HG02798 (cell line): ENCODE measurements around the gene RTL9.

ENCODE experiments used
- ATAC-seq: cut with Tn5 transposase; IDR thresholded peaks from one replicate; pipeline ENCODE4 v1.9.1; 2021; ENCODE audit warnings: mild to moderate bottlenecking; ENCODE audit not compliant: unreplicated experiment, poor library complexity

The RTL9 gene

DNA sequence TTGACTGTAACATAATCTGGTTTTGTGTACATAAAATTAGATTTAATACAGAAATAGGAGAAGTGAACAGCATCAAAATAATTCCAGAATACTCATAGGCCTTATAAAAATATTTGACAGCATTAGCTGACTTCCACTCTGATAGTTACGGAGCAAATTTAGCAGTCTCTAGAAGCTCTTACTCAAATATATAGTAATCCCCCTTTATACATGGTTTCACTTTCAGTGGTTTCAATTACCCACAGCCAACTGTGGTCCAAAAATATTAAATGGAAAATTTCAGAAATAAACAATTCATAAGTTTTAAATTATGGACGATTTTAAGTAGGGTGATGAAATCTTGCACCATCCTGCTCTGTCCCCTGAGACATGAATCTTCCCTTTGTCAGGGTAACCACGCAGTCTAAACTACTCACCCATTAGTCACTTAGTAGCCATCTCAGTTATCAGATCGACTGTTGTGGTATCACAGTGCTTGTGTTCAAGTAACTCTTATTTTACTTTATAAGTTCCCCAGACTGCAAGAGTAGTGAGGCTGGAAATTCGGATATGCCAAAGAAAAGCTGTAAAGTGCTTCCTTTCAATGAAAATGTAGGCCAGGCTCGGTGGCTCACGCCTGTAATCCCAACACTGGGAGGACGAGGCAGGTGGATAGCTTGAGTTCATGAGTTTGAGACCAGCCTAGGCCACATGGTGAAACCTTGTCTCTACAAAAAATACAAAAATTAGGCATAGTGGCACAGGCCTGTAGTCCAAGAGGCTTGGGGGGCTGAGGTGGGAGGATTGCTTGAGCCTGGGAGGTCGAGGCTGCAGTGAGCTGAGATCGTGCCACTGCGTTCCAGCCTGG lies 17.2 kb upstream of the RTL9 start:
- ATAC-seq: peak; percentile 80

DNA sequence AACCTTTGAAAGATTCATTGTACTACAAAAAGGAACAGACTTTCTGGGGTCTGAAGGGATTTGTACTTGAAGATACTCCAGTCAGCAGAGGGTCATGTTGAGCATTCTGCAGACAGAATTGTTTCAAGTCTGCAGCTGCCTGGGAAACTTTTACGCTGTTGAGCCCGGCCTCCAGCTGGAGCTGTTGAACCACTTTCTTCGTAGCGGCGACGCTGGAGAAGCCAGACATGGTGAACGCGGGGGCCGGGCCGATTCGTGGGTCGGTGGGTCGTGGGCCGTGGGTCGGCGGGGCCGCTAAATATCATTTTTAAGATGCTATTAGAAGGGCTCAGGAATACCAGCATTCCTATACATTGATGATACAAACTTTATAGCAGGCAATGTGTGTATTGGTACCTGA lies 12.0 kb upstream of the RTL9 start:
- no peak for ATAC-seq

DNA sequence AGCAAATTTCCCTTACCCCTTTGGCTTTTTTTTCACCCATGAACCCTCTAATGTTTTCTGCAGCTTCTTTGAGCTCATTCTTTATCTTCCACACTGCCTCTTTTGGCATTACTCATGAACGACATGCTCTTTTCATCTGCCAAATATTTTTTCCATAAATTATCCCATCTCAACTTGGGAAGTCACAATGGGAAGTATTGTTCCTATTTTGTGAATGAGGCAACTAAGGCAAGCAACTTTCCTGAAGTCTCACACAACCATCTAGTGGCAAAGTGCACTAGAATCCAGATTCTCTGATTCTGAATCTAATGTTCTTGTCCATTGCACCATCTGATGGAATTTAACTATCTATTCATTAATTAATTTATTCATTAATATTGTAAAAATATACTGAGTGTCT lies 625 bp downstream of the RTL9 start:
- ATAC-seq: no peak

DNA sequence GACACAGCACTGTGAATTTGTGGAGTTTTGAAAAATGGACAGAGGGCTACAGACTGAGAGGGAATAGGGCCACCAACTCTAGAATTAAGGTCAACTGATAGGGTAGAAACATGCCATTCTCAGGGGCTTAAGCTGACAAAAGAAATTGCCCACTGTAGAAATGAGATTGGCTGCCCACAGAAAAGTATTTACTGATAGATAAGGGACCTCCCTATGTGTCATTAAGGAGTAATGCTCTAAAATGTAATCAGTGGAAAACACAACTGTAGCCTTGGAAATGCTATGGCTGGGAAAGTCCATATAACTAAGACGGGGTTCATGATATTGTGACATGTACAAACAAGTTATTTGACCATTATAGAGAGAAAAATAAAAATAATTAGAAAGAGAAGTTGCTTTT lies 4.6 kb downstream of the RTL9 start:
- no peak for ATAC-seq

DNA sequence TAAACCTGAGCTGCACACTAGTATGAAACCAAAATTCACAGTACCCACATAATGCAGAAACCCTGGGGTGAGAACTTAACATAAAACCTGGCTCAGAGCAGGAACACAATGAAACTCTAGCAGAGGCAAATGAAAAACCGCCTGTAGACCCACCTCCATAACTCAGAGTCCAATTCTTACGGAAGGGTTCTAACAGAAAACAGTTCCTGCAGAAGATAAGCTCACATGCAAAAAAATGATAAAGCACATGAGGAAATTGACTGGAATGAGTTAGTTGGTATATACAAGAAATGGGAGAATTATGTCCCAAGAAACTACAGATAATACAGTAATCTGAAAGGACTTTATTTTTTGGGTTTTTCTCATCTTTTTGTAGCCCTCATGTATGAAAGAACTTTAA lies 14.7 kb downstream of the RTL9 start:
- no peak for ATAC-seq

DNA sequence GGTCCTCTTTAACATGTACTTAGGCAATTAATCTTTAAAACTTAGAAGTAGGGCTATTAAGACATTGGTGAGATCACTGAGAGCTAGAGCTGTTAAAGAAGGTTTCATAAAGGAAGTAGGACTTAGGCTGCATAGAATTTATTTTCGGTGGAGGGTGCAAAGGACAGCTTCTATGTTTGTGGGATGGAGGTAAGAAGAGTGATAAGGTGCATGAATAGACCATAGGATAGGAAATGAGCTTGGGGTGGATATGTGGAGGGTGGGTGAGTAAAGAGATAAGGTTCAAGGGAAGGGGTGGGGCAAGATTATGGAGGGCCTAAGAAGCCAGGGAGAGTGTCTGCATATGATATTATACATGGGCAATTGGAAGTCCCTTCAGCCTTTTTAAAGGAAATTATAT lies 15.9 kb downstream of the RTL9 start:
- ATAC-seq: peak; percentile 60

DNA sequence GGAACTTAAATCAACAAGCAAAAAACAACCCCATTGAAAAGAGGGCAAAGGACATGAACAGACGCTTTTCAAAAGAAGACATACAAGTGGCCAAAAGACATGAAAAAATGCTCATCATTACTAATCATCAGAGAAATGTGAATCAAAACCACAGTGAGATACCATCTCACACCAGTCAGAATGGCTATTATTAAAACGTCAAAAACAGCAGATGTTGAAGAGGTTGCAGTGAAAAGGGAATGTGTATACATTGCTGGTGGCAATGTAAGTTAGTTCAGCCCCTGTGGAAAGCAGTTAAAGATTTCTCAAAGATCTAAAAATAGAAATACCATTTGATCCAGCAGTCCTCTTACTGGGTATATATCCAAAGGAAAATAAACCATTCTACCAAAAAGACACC lies 22.6 kb downstream of the RTL9 start:
- no peak for ATAC-seq

DNA sequence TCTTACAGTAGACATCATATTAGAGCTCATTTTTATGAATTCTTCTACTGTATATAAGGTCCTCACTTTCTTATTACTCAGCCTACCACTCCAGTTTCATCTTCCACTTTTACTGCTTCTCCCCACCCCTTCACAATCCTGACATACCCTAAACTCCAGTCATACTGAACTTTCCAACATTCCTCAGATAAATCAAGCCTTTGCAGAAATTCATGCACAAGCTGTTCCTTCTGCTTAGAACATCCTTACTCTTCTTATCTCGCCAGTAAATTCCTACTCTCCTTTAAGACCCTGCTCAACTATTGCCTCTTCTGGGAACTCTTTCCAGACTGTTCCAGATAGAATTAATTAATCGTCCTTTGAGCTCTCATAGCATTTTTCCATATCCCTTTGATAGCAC lies 24.8 kb downstream of the RTL9 start:
- ATAC-seq: no peak

DNA sequence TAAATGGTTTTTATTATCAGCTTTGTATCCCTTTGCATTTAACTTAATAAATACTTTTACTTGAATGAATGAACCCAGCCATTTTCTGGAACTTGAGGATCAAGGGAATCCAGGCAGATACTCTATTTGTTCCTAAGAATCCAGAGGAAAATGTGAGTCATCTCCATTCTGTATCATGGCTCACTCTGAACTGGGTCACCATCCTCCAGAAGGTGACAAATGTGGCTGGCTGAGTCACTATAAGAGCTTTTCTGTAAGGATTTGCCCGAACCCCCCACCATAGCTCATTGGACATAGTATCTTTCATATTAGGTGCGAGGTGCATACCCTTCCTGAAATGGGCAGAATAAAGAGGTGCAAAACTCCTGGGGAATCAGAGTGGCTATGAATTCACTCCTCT lies 25.8 kb downstream of the RTL9 start:
- no peak for ATAC-seq

DNA sequence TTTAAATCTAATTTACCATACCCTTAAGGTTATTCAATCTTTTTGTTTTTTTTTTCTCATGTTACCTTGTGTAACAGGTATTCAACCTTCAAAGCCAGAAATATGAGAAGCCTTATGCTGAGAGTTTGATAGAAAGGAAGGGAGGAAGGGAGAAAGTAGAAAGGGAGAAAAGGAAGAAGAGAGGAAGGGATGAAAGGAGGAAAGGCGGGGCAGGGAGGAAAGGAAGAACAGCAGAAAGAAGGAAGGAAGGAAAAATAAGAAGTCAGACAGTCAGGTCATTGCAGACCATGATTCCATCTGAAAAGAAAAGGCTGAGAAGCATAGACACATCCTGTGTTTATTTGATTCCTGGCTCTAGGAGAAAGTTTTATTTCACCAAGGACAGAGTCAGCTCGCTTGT lies 30.9 kb downstream of the RTL9 start:
- ATAC-seq: no peak

DNA sequence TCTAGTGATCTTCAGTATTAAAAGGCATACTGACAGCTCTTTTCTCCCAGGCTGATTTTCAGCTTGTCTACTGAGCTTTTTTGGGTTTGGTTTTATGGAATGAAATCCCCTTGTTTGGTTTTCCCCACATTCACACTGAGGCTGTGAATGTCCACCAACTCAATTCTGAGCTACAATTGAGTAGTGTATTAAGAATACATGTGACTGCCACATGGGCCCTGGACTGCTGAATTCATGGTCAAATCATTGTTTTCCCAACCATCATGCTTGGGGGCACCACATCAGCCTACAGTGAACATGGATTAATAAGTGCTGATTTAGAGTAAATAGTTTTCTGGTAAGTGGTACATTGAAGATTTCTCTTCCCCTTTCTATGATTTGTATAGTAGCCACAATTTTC lies 32.4 kb downstream of the RTL9 start:
- ATAC-seq: no peak

DNA sequence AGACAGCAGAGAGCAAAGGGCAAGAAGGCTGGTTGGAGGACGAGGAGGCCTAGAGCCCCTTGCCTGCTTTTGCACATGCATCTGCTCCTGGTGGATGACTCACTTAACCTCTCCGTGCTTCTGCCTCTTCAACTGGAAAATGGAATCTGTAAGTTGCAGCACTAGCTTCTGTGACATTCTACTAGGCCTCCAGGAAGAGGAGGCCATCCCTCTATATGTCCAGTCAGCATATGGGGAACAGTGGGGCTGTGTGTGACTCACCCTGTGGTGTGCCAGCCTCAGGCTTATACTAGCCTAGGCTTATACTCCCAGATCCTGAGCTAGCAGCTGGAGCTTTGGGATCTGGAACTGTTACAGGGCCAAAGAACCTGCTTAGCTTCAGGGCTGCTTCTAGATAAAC lies 36.0 kb downstream of the RTL9 start:
- no peak for ATAC-seq

DNA sequence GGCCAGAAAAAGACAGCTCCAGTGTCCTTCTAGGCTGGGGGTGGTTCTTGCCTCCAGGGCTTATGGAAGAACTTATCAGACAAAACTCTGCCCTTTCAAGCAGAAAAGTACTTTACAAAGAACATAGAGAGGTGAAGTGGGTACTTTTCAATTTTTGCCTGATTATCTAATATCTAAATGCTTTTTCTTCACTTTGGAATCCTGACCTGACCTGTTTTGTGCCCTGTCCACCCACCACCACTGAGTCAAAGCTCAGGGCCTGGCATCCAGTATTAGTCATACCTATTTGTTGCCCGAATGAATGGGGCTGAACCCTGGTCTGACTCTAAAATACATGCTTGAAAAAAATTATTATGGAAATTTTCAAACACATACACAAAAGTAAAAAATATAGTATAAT lies 37.2 kb downstream of the RTL9 start:
- ATAC-seq: no peak

DNA sequence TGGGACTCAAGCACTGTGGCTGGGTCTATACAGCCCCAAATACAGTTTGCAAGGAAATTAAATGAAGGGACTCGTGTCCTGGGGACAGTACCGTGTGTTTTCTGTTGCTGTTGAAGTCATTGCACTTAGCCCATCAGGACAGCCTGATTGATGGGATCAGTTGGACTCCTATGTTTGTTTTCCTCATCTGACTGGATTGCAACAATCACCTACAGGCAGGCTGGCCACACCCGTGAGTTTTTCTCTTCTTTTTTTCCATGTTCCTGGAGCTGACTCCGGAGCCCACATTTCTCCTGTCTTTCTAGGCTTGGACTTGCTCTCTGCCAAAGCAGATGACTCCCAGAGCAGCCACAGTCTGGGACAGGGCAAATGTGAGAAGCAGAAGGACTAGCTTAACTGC lies 38.1 kb downstream of the RTL9 start:
- ATAC-seq: no peak

DNA sequence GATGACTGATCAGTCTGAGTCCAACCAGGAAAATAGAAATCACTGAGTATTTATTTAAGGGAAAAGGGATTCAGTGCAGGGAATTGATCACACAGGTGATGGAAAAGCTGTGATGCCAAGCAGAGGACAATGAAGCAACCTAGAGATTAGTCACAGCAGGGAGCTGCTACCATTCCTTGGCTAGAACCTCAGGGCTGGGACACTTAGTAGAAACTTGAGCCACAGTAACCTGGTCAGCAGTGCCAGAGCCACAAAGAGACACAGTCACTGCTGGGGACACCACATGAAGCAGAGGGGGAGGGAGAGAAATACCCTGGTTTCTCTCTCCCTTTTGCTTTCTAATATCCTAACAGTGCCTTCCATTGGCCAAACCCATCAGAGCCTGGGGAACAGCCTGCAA lies 38.7 kb downstream of the RTL9 start:
- ATAC-seq: no peak

DNA sequence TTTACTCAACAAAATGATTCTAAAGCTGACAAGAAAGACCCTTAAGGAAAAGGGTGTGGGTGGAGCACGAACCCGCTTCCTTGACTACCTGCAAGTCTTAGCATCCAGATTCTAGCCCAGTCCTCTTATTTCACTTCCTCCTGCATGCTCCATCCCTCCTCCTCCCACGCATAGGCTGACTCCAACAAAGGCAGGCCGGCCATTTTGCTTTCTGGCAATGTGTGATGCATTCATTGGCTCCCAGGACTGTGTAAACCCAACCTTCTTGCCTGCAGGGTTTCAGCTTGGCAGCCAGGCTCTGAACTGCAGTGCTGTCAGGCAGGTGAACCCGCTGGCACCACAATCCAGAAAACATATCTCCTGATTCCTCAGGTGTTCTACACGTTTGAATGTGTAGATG lies 39.3 kb downstream of the RTL9 start:
- ATAC-seq: no peak

DNA sequence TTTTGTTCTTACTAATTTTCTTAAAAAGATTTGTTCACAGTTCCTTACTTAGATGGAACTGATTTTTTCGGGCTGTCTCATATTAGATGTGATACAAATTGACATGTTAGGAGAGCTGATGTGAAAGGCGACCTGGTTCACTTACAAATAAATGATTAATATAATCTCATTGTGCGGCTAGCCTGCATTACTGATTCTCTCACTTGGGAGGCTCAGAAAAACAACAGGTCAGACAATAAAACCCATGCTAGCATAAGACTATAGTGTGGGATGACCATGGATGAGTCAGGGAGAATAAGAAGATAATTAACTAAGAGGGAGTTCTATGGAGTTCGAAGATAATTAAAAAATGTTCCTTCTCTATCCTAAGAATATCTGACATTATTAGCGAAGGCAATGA lies 40.8 kb downstream of the RTL9 start:
- ATAC-seq: no peak

DNA sequence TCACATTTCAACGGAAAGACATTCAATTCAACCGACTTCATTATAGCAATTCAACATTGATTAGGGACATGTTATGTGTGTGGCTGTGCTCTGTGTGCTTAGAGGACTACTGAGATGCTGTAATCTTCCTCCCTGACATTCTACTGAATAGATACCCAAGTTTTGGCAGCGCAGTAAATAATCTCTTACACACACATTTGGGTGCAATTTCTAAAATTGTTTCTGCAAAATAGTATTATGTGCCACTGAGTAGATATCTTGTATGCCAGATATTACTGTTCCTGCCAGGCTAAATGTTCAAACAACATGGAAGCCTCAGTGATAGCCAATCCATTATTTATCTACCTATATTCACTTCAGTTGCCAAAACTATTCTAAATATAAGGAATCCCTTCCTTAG lies 41.3 kb downstream of the RTL9 start:
- no peak for ATAC-seq

DNA sequence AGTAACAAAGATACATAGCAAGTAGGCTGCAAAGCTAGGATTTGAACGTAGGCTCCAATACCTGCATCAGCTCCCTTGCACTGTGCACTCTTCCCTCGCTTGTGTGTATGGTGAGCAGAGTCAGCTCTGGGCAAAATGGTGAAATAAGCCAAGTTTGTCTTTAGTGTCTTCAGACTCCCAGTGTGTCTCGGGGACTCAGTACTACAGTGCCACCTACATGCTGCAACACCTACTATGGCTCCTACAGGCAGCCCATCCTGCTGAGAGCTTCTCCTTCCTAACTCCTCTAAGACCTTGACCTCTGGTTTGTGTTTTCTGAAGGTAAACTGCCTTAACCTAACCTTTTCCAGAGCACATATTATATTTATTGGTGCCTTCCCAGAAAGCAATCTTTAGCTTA lies 42.5 kb downstream of the RTL9 start:
- peak; percentile 37 for ATAC-seq

DNA sequence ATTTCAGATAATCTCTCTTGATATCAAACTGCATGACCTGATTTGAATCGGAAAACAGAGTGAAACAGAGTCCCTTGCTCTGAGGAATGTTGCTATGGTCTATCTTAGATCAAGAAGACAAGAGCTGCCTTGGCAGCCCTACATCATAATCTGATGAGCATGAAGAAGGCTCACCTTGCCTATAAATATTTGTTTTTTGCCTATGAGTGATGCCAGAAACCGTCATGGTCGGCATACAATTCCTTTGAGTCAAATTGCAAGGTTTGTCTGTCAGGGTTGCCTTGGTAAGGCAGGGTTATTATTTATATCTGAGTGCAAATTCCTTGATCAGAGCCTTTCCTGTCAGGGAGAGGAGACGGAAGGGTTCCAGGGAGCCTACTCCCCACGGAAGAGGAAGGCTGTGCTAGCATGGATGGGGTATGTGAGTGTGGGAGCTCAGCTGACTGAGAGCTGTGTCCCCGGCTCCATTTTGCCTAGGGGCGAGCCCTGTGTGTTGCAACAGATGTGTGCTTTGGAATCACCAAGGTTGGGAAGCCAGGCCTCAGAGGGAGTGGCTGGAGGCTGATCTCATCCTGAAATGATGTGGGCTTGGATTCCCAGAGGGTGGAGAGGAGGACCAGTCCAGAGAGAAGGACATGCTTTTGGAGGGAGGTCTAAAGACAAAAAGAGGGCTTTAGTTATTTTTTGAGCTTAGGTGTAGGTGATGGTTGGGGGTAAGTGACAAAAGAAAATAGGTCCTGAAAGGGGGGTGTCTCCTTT lies 43.6 kb downstream of the RTL9 start:
- ATAC-seq: no peak

DNA sequence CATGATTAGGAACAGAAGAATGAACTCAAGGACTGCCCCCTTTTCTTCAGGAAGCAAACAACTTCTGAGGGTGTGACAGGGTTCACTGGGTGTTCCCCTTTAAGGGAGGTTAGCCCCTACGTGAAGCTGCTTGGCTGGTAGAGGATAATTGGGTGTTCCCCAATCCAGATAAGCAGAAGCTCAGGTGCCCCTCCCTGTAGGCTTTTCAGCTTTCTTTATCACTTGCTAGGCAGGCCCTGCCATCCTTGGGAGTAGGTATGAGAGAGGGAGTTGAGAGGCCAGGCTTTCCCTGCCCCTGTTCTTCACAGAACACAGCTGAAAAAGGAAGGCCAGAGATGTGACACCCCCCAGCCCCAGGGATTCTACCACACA lies 44.2 kb downstream of the RTL9 start:
- no peak for ATAC-seq
